Neural cell (in vitro differentiated cells): ENCODE data around the gene LPP. TPM values are rescaled to one million over a fixed set of nuclear protein-coding genes. Genes with fewer than 3 reads are reported as not detected.

Experiments
- H2AFZ ChIP-seq: fragments of 200-600, 300-800 bp; sonication (generic), shearing (Covaris generic); 2 replicates; pipeline ENCODE4 v1.6.0; 2014; ENCODE audit warnings: low read depth, mild to moderate bottlenecking, antibody characterized with exemption, low read length, moderate library complexity
- H3F3A ChIP-seq: fragments of 200-600 bp; shearing (Covaris generic); 2 replicates; pipeline ENCODE4 v1.6.1; 2016; ENCODE audit warnings: mild to moderate bottlenecking, moderate library complexity, mixed read lengths, antibody characterized with exemption, low read length; ENCODE audit not compliant: insufficient read depth, poor library complexity, severe bottlenecking
- H3K27ac ChIP-seq: fragments of 200-600, 300-800 bp; sonication (generic), shearing (Covaris generic); 2 replicates; pipeline ENCODE4 v1.5.1; 2014; ENCODE audit warnings: mild to moderate bottlenecking, low read length, moderate library complexity
- H3K27me3 ChIP-seq: fragments of 300-800, 200-600 bp; sonication (generic), shearing (Covaris generic); 2 replicates; pipeline ENCODE4 v1.6.0; 2014; ENCODE audit warnings: mild to moderate bottlenecking, low read depth, low read length, moderate library complexity; ENCODE audit not compliant: insufficient read depth
- H3K36me3 ChIP-seq: fragments of 300-800, 200-600 bp; sonication (generic), shearing (Covaris generic); 2 replicates; pipeline ENCODE4 v1.5.1; 2014; ENCODE audit warnings: mild to moderate bottlenecking, antibody characterized with exemption, low read length, moderate library complexity; ENCODE audit not compliant: insufficient read depth
- H3K4me2 ChIP-seq: fragments of 300-800, 200-600 bp; sonication (generic), shearing (Covaris generic); 2 replicates; pipeline ENCODE4 v1.6.0; 2014; ENCODE audit warnings: mild to moderate bottlenecking, low read length
- H3K4me3 ChIP-seq: fragments of 300-800, 200-600 bp; sonication (generic), shearing (Covaris generic); 2 replicates; pipeline ENCODE4 v1.5.1; 2014; ENCODE audit warnings: mild to moderate bottlenecking, low read length, moderate library complexity
- H3K79me2 ChIP-seq: fragments of 200-600 bp; shearing (Covaris generic); replicated peaks from 2 replicates; pipeline ENCODE4 v1.6.0; 2014; ENCODE audit warnings: mild to moderate bottlenecking, low read length, moderate library complexity; ENCODE audit not compliant: insufficient read depth
- H3K9ac ChIP-seq: fragments of 300-800, 200-600 bp; sonication (generic), shearing (Covaris generic); 2 replicates; pipeline ENCODE4 v1.6.1; 2016; ENCODE audit warnings: mild to moderate bottlenecking, low read length, mixed read lengths
- H3K9me2 ChIP-seq: fragments of 200-600 bp; shearing (Covaris generic); 2 replicates; pipeline ENCODE4 v1.6.1; 2016; ENCODE audit warnings: mild to moderate bottlenecking, low read length, mixed read lengths; ENCODE audit not compliant: insufficient read depth
- H3K9me3 ChIP-seq: fragments of 200-600, 300-800 bp; sonication (generic), shearing (Covaris generic); 2 replicates; pipeline ENCODE4 v1.6.1; 2016; ENCODE audit warnings: mild to moderate bottlenecking, mixed run types, low read length, moderate library complexity, mixed read lengths
- H4K20me1 ChIP-seq: fragments of 200-600 bp; shearing (Covaris generic); 2 replicates; pipeline ENCODE4 v1.6.1; 2016; ENCODE audit warnings: mild to moderate bottlenecking, mixed run types; ENCODE audit not compliant: insufficient read depth
- EP300 ChIP-seq: fragments of 450-650 bp; conservative IDR thresholded peaks from 2 replicates; pipeline ENCODE4 v1.6.1; 2014; ENCODE audit warnings: antibody characterized with exemption, mild to moderate bottlenecking, moderate library complexity; ENCODE audit not compliant: poor library complexity, severe bottlenecking
- EZH2 ChIP-seq: fragments of 200-600, 300-800 bp; shearing (Covaris generic), sonication (generic); IDR thresholded peaks from 2 replicates; pipeline ENCODE4 v1.6.1; 2014; ENCODE audit warnings: antibody characterized with exemption, low read length, borderline replicate concordance, mild to moderate bottlenecking; ENCODE audit not compliant: insufficient read depth, poor library complexity, severe bottlenecking
- MXI1 ChIP-seq: fragments of 450-650 bp; conservative IDR thresholded peaks from 2 replicates; pipeline ENCODE4 v1.6.1; 2014; ENCODE audit warnings: antibody characterized with exemption, mild to moderate bottlenecking; ENCODE audit not compliant: poor library complexity, severe bottlenecking
- POLR2AphosphoS5 ChIP-seq: IDR thresholded peaks from 2 replicates; pipeline ENCODE4 v1.6.1; 2012
- RAD21 ChIP-seq: fragments of 450-650 bp; conservative IDR thresholded peaks from 2 replicates; pipeline ENCODE4 v1.6.1; 2014; ENCODE audit warnings: antibody characterized with exemption, mild to moderate bottlenecking, moderate library complexity
- SMC3 ChIP-seq: fragments of 450-650 bp; conservative IDR thresholded peaks from 2 replicates; pipeline ENCODE4 v1.6.1; 2014; ENCODE audit warnings: antibody characterized with exemption, mild to moderate bottlenecking, moderate library complexity; ENCODE audit not compliant: poor library complexity
- TAF1 ChIP-seq: IDR thresholded peaks from 2 replicates; pipeline ENCODE4 v1.6.1; 2012; ENCODE audit warnings: low read depth
- polyA plus RNA-seq: library from polyadenylated mRNA; depleted of rRNA; stranded (reverse); fragments of >200 nt; gene quantifications from 2 replicates; pipeline ENCODE4 v1.2.3, GENCODE V29; 2014
- TF ChIP-seq, protein P1 (sequence below): fragments of 450-650 bp; IDR thresholded peaks from 2 replicates; pipeline ENCODE4 v1.5.1; 2014; ENCODE audit warnings: antibody characterized with exemption, mild to moderate bottlenecking, moderate library complexity; ENCODE audit not compliant: poor library complexity, severe bottlenecking
- TF ChIP-seq, protein P2 (sequence below): IDR thresholded peaks from 2 replicates; pipeline ENCODE4 v1.6.1; 2012; ENCODE audit warnings: borderline replicate concordance

LPP gene
- polyA plus RNA-seq, 1 donor from 2014 or later, result 3.0 TPM

DNA sequence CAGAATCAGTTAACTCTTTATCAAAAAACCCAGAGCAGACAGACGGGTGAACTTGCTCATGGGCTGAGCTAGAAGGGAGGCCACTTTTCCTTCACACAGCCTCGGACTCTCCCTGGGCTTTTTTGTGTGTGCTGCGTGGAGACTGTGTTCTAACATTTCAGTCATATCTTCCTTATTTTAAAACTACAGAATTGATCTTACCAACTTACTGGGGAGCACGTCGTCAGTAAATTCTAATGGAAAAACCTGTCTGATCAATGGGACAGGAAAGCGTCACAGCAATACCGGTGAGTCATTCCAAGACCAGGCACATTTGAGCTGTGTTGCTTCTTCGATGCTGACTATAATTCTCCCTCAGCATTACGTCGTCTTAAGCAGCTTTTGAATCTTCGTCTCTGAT is 145.1 kb downstream of the LPP start:
- Histone ChIP-seq H3K27ac (no peak overlapping the region), H3K9ac (no peak overlapping the region), H2AFZ (no peak overlapping the region), H3K36me3 (no peaks in the 10 kb centered on the region), H3K9me2 (no peaks in the 10 kb centered on the region), H3K9me3 (no peaks in the 10 kb centered on the region), H3K79me2 (no peaks in the 10 kb centered on the region), H3K4me2 (no peak overlapping the region), H3K27me3 (no peaks in the 10 kb centered on the region), H3F3A (no peaks in the 10 kb centered on the region), H4K20me1 (no peaks in the 10 kb centered on the region), H3K4me3 (no peak overlapping the region)
- TF ChIP-seq, protein P1, sequence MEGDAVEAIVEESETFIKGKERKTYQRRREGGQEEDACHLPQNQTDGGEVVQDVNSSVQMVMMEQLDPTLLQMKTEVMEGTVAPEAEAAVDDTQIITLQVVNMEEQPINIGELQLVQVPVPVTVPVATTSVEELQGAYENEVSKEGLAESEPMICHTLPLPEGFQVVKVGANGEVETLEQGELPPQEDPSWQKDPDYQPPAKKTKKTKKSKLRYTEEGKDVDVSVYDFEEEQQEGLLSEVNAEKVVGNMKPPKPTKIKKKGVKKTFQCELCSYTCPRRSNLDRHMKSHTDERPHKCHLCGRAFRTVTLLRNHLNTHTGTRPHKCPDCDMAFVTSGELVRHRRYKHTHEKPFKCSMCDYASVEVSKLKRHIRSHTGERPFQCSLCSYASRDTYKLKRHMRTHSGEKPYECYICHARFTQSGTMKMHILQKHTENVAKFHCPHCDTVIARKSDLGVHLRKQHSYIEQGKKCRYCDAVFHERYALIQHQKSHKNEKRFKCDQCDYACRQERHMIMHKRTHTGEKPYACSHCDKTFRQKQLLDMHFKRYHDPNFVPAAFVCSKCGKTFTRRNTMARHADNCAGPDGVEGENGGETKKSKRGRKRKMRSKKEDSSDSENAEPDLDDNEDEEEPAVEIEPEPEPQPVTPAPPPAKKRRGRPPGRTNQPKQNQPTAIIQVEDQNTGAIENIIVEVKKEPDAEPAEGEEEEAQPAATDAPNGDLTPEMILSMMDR, result no peak
- TF ChIP-seq, protein P2, sequence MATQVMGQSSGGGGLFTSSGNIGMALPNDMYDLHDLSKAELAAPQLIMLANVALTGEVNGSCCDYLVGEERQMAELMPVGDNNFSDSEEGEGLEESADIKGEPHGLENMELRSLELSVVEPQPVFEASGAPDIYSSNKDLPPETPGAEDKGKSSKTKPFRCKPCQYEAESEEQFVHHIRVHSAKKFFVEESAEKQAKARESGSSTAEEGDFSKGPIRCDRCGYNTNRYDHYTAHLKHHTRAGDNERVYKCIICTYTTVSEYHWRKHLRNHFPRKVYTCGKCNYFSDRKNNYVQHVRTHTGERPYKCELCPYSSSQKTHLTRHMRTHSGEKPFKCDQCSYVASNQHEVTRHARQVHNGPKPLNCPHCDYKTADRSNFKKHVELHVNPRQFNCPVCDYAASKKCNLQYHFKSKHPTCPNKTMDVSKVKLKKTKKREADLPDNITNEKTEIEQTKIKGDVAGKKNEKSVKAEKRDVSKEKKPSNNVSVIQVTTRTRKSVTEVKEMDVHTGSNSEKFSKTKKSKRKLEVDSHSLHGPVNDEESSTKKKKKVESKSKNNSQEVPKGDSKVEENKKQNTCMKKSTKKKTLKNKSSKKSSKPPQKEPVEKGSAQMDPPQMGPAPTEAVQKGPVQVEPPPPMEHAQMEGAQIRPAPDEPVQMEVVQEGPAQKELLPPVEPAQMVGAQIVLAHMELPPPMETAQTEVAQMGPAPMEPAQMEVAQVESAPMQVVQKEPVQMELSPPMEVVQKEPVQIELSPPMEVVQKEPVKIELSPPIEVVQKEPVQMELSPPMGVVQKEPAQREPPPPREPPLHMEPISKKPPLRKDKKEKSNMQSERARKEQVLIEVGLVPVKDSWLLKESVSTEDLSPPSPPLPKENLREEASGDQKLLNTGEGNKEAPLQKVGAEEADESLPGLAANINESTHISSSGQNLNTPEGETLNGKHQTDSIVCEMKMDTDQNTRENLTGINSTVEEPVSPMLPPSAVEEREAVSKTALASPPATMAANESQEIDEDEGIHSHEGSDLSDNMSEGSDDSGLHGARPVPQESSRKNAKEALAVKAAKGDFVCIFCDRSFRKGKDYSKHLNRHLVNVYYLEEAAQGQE, result no peak
- TF ChIP-seq EZH2 (no peak), SMC3 (no peak), POLR2AphosphoS5 (no peak), RAD21 (no peak), EP300 (no peak), MXI1 (no peak), TAF1 (no peak)

DNA sequence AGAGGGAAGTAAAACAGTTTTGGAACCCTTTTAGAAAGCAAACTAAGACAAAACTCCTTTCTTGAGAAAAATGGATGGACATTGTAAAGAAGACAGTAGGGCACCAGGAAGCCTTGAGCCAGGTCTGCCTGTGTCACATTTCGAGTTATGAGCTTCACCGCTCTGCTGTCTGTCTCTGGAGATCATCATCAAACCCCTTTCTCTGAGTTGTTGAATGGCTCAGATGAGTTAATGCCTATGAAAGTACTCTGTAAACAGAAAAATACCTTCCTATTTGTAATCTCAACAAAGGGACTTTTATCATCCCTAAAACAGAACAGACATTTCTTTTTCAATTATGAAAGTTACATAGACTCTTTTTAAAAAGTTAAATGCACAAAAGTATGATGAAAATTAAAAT is 145.8 kb downstream of the LPP start:
- no peak overlapping the region for H2AFZ ChIP-seq
- no peaks in the 10 kb centered on the region for H4K20me1 ChIP-seq
- H3K9ac ChIP-seq, result no peak overlapping the region
- H3K27me3 ChIP-seq, result no peaks in the 10 kb centered on the region
- no peaks in the 10 kb centered on the region for H3K79me2 ChIP-seq
- no peaks in the 10 kb centered on the region for H3F3A ChIP-seq
- no peaks in the 10 kb centered on the region for H3K9me2 ChIP-seq
- no peak overlapping the region for H3K4me2 ChIP-seq
- no peak overlapping the region for H3K27ac ChIP-seq
- no peaks in the 10 kb centered on the region for H3K36me3 ChIP-seq
- H3K9me3 ChIP-seq, result no peaks in the 10 kb centered on the region
- no peak overlapping the region for H3K4me3 ChIP-seq
- TF ChIP-seq, protein P1, result no peak
- TF ChIP-seq POLR2AphosphoS5, result no peak
- TF ChIP-seq SMC3, result no peak
- TF ChIP-seq TAF1, result no peak
- TF ChIP-seq RAD21, result no peak
- TF ChIP-seq EZH2, result no peak
- no peak for TF ChIP-seq MXI1
- TF ChIP-seq, protein P2, result no peak
- no peak for TF ChIP-seq EP300
